ENCODE measurements around the gene AFG1L. TPM values are rescaled to one million over a fixed set of nuclear protein-coding genes. Genes with fewer than 3 reads are reported as not detected.

Gene AFG1L
- total RNA-seq, 1 experiment from 2014 or later = 7.9 TPM

DNA sequence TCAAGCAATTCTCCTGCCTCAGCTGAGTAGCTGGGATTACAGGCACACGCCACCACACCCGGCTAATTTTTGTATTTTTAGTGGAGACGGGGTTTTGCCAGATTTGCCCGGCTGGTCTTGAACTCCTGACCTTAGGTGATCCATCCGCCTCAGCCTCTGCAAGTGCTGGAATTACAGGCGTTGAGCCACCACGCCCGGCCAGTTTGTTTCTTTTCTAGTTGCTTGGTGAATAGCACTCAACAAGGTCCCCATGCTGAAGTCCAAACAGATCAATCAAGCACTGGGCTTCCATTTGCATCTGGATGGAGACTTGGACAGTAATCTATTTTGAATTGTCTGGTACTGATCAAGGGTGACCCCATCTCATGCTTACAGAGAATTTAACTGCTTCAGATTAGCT is 157.0 kb downstream of the AFG1L start:
- H3K4me3 Mint-ChIP-seq = no peak overlapping the region
- no peaks in the 10 kb centered on the region for H3K9me3 Mint-ChIP-seq
- DNase-seq (ENCODE audit: low spot score) (no peak), ATAC-seq (no peak)
- H3K36me3 Mint-ChIP-seq = no peaks in the 10 kb centered on the region
- no peaks in the 10 kb centered on the region for H3K27me3 Mint-ChIP-seq (ENCODE audit: low read depth)
- CTCF ChIA-PET = no interaction called here
- no peak overlapping the region for H3K27ac Mint-ChIP-seq
- POLR2A ChIA-PET = no interaction called here
- TF ChIP-seq JAZF1 (CRISPR knock-in tag; IDR thresholded peaks at IDR 0.05) = no peak
- TF ChIP-seq NR2C2 (CRISPR knock-in tag; IDR thresholded peaks at IDR 0.05) = no peak
- TF ChIP-seq NFYB (CRISPR knock-in tag; conservative IDR thresholded peaks at IDR 0.05; ENCODE audit: low read depth) = no peak
- no peak for TF ChIP-seq ZMAT4 (CRISPR knock-in tag; IDR thresholded peaks at IDR 0.05)
- TF ChIP-seq SP1 (CRISPR knock-in tag; conservative IDR thresholded peaks at IDR 0.05) = no peak
- TF ChIP-seq FOXK1 (CRISPR knock-in tag; IDR thresholded peaks at IDR 0.05) = no peak
- TF ChIP-seq, protein P1, sequence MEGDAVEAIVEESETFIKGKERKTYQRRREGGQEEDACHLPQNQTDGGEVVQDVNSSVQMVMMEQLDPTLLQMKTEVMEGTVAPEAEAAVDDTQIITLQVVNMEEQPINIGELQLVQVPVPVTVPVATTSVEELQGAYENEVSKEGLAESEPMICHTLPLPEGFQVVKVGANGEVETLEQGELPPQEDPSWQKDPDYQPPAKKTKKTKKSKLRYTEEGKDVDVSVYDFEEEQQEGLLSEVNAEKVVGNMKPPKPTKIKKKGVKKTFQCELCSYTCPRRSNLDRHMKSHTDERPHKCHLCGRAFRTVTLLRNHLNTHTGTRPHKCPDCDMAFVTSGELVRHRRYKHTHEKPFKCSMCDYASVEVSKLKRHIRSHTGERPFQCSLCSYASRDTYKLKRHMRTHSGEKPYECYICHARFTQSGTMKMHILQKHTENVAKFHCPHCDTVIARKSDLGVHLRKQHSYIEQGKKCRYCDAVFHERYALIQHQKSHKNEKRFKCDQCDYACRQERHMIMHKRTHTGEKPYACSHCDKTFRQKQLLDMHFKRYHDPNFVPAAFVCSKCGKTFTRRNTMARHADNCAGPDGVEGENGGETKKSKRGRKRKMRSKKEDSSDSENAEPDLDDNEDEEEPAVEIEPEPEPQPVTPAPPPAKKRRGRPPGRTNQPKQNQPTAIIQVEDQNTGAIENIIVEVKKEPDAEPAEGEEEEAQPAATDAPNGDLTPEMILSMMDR (IDR thresholded peaks at IDR 0.05) = no peak
- no peak for TF ChIP-seq ZNF671 (CRISPR knock-in tag; IDR thresholded peaks at IDR 0.05)
- TF ChIP-seq TCF7 (CRISPR knock-in tag; IDR thresholded peaks at IDR 0.05; ENCODE audit: low read depth) = no peak
- TF ChIP-seq, protein P2, sequence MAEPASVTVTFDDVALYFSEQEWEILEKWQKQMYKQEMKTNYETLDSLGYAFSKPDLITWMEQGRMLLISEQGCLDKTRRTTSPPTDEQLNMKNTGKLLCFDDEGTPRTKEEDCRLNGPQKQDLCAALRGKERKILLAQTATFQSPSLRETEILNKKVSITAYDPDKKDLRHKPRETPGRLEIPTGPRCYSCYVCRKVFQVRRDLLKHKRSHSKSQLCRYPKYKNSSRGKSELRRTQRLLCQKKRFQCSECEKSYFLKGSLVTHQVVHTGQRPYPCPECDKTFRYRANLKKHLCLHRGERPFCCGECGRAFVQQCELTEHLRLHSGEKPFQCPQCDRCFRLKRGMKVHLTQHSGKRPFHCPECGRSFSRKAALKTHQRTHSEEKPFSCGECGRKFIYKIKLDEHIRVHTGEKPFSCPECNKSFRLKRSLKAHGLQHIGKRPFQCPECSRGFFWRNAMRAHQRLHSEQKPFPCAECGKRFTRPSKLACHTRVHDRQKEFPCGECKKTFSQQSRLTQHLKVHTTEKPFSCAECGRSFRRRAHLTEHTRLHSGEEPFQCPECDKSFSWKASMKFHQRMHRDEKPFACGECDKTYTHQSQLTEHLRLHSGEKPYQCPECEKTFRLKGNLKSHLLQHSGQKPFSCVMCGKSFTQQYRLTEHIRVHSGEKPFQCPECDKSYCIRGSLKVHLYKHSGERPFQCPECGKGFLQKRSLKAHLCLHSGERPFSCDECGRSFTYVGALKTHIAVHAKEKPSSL (CRISPR knock-in tag; conservative IDR thresholded peaks at IDR 0.05) = no peak
- no peak for TF ChIP-seq ZNF232 (CRISPR knock-in tag; IDR thresholded peaks at IDR 0.05)
- TF ChIP-seq ZSCAN18 (CRISPR knock-in tag; IDR thresholded peaks at IDR 0.05) = no peak
- no peak for TF ChIP-seq E2F5 (CRISPR knock-in tag; IDR thresholded peaks at IDR 0.05)
- TF ChIP-seq RORB (CRISPR knock-in tag; IDR thresholded peaks at IDR 0.05) = no peak
- no peak for TF ChIP-seq IRF2 (CRISPR knock-in tag; IDR thresholded peaks at IDR 0.05; ENCODE audit: borderline replicate concordance, low read depth)
- TF ChIP-seq ZNF263 (CRISPR knock-in tag; IDR thresholded peaks at IDR 0.05; ENCODE audit: low read depth) = no peak
- TF ChIP-seq, protein P3, sequence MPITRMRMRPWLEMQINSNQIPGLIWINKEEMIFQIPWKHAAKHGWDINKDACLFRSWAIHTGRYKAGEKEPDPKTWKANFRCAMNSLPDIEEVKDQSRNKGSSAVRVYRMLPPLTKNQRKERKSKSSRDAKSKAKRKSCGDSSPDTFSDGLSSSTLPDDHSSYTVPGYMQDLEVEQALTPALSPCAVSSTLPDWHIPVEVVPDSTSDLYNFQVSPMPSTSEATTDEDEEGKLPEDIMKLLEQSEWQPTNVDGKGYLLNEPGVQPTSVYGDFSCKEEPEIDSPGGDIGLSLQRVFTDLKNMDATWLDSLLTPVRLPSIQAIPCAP (CRISPR knock-in tag; IDR thresholded peaks at IDR 0.05) = no peak
- TF ChIP-seq, protein P4, sequence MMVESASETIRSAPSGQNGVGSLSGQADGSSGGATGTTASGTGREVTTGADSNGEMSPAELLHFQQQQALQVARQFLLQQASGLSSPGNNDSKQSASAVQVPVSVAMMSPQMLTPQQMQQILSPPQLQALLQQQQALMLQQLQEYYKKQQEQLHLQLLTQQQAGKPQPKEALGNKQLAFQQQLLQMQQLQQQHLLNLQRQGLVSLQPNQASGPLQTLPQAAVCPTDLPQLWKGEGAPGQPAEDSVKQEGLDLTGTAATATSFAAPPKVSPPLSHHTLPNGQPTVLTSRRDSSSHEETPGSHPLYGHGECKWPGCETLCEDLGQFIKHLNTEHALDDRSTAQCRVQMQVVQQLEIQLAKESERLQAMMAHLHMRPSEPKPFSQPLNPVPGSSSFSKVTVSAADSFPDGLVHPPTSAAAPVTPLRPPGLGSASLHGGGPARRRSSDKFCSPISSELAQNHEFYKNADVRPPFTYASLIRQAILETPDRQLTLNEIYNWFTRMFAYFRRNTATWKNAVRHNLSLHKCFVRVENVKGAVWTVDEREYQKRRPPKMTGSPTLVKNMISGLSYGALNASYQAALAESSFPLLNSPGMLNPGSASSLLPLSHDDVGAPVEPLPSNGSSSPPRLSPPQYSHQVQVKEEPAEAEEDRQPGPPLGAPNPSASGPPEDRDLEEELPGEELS (CRISPR knock-in tag; IDR thresholded peaks at IDR 0.05) = no peak
- no peak for TF ChIP-seq EMX1 (CRISPR knock-in tag; IDR thresholded peaks at IDR 0.05)
- H3K4me1 Mint-ChIP-seq = peaks cover 14% of the 10 kb centered on the region
